Heart left ventricle (tissue), 16 donors: ENCODE results near the gene HRAS. TPM values are rescaled to one million over a fixed set of nuclear protein-coding genes. Genes with fewer than 3 reads are reported as not detected.

Experiments
- ATAC-seq, 4 donors: fragments of 200-7000 bp; cut with Tn5 transposase; one replicate each; pipeline ENCODE4 v1.9.1; 2020 to 2022; ENCODE audit warnings: moderate library complexity in 4 of 4, mild to moderate bottlenecking in 3 of 4, moderate number of reproducible peaks in 1 of 4
- DNase-seq, 5 donors: peaks; one replicate each; pipeline ENCODE4 v3.0.0-alpha.2; 2020
- H3K27ac ChIP-seq, 12 donors: fragments of 200-600 bp; sonication (generic) in 4 of 12; one replicate each; pipeline versions ENCODE4 v1.5.0 to v1.8.0; 2016 to 2022; ENCODE audit warnings: mild to moderate bottlenecking in 2 of 12
- H3K27me3 ChIP-seq, 9 donors: fragments of 200-600 bp; sonication (generic) in 2 of 9; one replicate each; pipeline versions ENCODE4 v1.5.1 to v1.8.0; 2016 to 2022; ENCODE audit warnings: mild to moderate bottlenecking in 3 of 9
- H3K36me3 ChIP-seq, 9 donors: fragments of 200-600 bp; sonication (generic) in 2 of 9; one replicate each; pipeline versions ENCODE4 v1.5.0 to v1.8.0; 2018 to 2022; ENCODE audit warnings: mild to moderate bottlenecking in 2 of 9
- H3K4me1 ChIP-seq, 12 donors: fragments of 200-600 bp; sonication (generic) in 4 of 12; one replicate each; pipeline versions ENCODE4 v1.5.0 to v1.8.0; 2016 to 2022; ENCODE audit warnings: mild to moderate bottlenecking in 3 of 12
- H3K4me3 ChIP-seq, 12 donors: fragments of 200-600 bp; sonication (generic) in 4 of 12; one replicate each; pipeline versions ENCODE4 v1.5.0 to v1.8.0; 2017 to 2022; ENCODE audit warnings: mild to moderate bottlenecking in 9 of 12, moderate library complexity in 4 of 12
- H3K9me3 ChIP-seq, 12 donors: fragments of 200-600 bp; sonication (generic) in 4 of 12; one replicate each; pipeline versions ENCODE4 v1.5.0 to v1.8.0; 2016 to 2022; ENCODE audit warnings: mild to moderate bottlenecking in 1 of 12
- CTCF ChIP-seq, 12 donors: fragments of 200-600 bp; sonication (generic) in 4 of 12; IDR thresholded peaks; one replicate each; pipeline versions ENCODE4 v1.5.0 to v1.8.0; 2018 to 2022; ENCODE audit warnings: antibody characterized with exemption in 12 of 12, mild to moderate bottlenecking in 5 of 12
- POLR2A ChIP-seq, 2 donors: fragments of 450-650 bp; IDR thresholded peaks; one replicate each; pipeline ENCODE4 v1.6.1; 2017; ENCODE audit warnings: antibody characterized with exemption in 2 of 2, mild to moderate bottlenecking in 2 of 2, moderate library complexity in 2 of 2
- WGBS, 4 donors: extraction: QIAGEN DNeasy Blood & Tissue Kit in 2 of 4; methylation state at CpG; one replicate each; pipeline versions ENCODE4 v1.1.5 to v1.1.7; 2013 to 2018; 5-methylcytosine and 5-hydroxymethylcytosine counted together
- intact Hi-C, 10 donors: fragments of 100-400 bp; cut with DNase I; formaldehyde crosslinking; loops; one replicate each; pipeline versions ENCODE4 v1.11.1 to v1.14.2; 2022
- polyA plus RNA-seq, 2 donors: library from polyadenylated mRNA; stranded (reverse); fragments of 200-250 nt; gene quantifications; one replicate each; pipeline ENCODE4 v1.2.3, GENCODE V29; 2013
- total RNA-seq, 9 donors: library from RNA; depleted of rRNA in 2 of 9; stranded (reverse); fragments of >200 nt in 2 of 9; fragmentation: NEBNext Ultra II Directional in 3 of 9; extraction: Animal tissue kit (Norgen Biotek cat#: 25700) in 3 of 9; gene quantifications; one replicate each; pipeline versions ENCODE4 v1.1.0 to v1.2.4, GENCODE V29; 2016 to 2023
- donor health status: ischemic (EF 13 %, LVEDD 7.1; RV severe dilation, severe dysfunction).
- donor health status: healthy with polysubstance abuse.
- donor health status: DM: no; HTN: yes; CAD: no.
- donor health status: DM: no; HTN: no; CAD: no.
- donor health status: ischemic (EF 25% LVEDD 6.9; RV normal size, moderate dysfunction).
- donor health status: ischemic (EF 25% LVEDD 5.7; RV mildly dilated, moderate dysfunction).
- donor health status: healthy.
- donor health status: DM: yes; HTN: yes; CAD: no.
- donor health status: ischemic (EF 35%, LVEDD 5.7; RV mildly dilated, moderate dysfunction).
- donor health status: nonischemic (EF 11% LVEDD 7.7; RV severe dilation, severe dysfunction).
- donor health status: DM: yes; HTN: yes; CAD: no.
- donor health status: PGD.
- donor health status: ischemic (EF 29% LVEDD 5.4; RV normal size, mild dysfunction).
- donor health status: nonischemic (EF 23%, LVEDD 6.1; RV moderate dilation, normal function).

Gene HRAS
- total and polyA plus RNA-seq, 11 donors, result 44.0 to 99.3 (median 59.8) TPM

- H3K4me3 ChIP-seq, result no peak overlapping the region
- TF ChIP-seq CTCF (IDR thresholded peaks at IDR 0.05) (no peak), POLR2A (IDR thresholded peaks at IDR 0.05) (no peak)
- DNase-seq (peak in 1 of 5 donors; percentile 22), ATAC-seq (no peak)
- H3K36me3 ChIP-seq, result no peaks in the 10 kb centered on the region
- 89 to 94% (median 90%) methylated on average over 12 to 20 of the region's 20 CpGs for WGBS, 4 donors
- no peak overlapping the region for H3K27ac ChIP-seq
- peaks cover 0 to 39% (median 22%) of the 10 kb centered on the region in 12 donors for H3K4me1 ChIP-seq
- intact Hi-C loops, result loop anchor here in 7 of 10 donors (2.0 to 5.0 kb wide), 4 partner anchors 69 to 169 kb away; partner anchors contain the start of gene SCT (in 1 of the 7)
- H3K27me3 ChIP-seq, result peaks cover 27 to 60% (median 49%) of the 10 kb centered on the region in 9 donors
- no peaks in the 10 kb centered on the region for H3K9me3 ChIP-seq
Observed at GRCh38 chr11:558503-558902, 23.1 kb upstream of the HRAS start.

GRCh38 chr11:557328-558132 is 22.2 kb upstream of the HRAS start:
- TF ChIP-seq CTCF (IDR thresholded peaks at IDR 0.05), result no peak
- no peak for TF ChIP-seq POLR2A (IDR thresholded peaks at IDR 0.05)
- H3K4me3 ChIP-seq, result no peak overlapping the region
- intact Hi-C loops, result loop anchor here in 7 of 10 donors (2.0 to 5.0 kb wide), 4 partner anchors 70 to 170 kb away; partner anchors contain the start of gene SCT (in 1 of the 7)
- DNase-seq, result peak in 1 of 5 donors; percentile 26
- no peaks in the 10 kb centered on the region for H3K36me3 ChIP-seq
- peaks cover 0 to 39% (median 22%) of the 10 kb centered on the region in 12 donors for H3K4me1 ChIP-seq
- 78 to 91% (median 85%) methylated on average over 13 to 24 of the region's 24 CpGs for WGBS, 4 donors
- ATAC-seq, result no peak
- H3K27me3 ChIP-seq, result peaks cover 27 to 70% (median 58%) of the 10 kb centered on the region in 9 donors
- no peaks in the 10 kb centered on the region for H3K9me3 ChIP-seq
- H3K27ac ChIP-seq, result no peak overlapping the region

- intact Hi-C loops, result loop anchor here in 6 of 10 donors (5.0 kb wide), 3 partner anchors 71 to 171 kb away; partner anchors contain the start of gene SCT (in 1 of the 6)
- peak in 1 of 5 donors; percentile 19 for DNase-seq
- Histone ChIP-seq H3K9me3 (no peaks in the 10 kb centered on the region), H3K36me3 (no peaks in the 10 kb centered on the region), H3K27me3 (peaks cover 27 to 78% (median 58%) of the 10 kb centered on the region in 9 donors), H3K4me3 (no peak overlapping the region), H3K27ac (no peak overlapping the region), H3K4me1 (peaks cover 0 to 39% (median 22%) of the 10 kb centered on the region in 12 donors)
- ATAC-seq, result no peak
- TF ChIP-seq CTCF (IDR thresholded peaks at IDR 0.05), result no peak
- no peak for TF ChIP-seq POLR2A (IDR thresholded peaks at IDR 0.05)
- WGBS, 4 donors, result 66 to 84% (median 73%) methylated on average over 5 to 22 of the region's 22 CpGs
Observed at GRCh38 chr11:556662-557256, 21.4 kb upstream of the HRAS start.
